Activated CD4-positive, alpha-beta T cell treated with anti-CD3 and anti-CD28 coated beads for 1 hour (primary cell): ENCODE measurements around the gene PAQR8.
"Not testable (repeated sequence)": the region's sequence is repeated elsewhere in the genome, so short reads cannot be mapped to it uniquely, and the experiment has no call there.

Experiments used
- DNase-seq: peaks from one replicate; pipeline ENCODE4 v3.0.0-alpha.2; 2020

The PAQR8 gene

GRCh38 chr6:52377538-52378221, 15.7 kb downstream of the PAQR8 start:
- DNase-seq = no peak

DNA sequence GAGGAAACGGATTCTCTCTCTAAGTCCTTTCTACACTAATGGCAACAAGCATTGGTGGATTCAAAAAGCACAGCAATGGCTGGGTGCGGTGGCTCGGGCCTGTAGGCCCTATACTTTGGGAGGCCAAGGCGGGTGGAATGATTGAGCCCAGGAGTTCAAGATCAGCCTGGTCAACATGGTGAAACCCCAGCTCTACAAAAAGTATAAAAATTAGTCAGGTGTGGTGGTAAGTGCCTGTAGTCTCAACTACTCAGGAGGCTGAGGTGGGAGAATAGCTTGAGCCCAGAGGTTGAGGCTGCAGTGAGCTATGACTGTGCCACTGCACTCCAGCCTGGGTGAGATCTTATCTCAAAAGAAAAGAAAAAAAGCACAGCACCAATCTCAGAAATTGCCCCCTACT, 19.3 kb downstream of the PAQR8 start:
- no peak for DNase-seq

- no peak for DNase-seq
Measured at GRCh38 chr6:52384145-52384766, 22.3 kb downstream of the PAQR8 start.

GRCh38 chr6:52385074-52385473, 23.1 kb downstream of the PAQR8 start:
- DNase-seq = no peak

DNA sequence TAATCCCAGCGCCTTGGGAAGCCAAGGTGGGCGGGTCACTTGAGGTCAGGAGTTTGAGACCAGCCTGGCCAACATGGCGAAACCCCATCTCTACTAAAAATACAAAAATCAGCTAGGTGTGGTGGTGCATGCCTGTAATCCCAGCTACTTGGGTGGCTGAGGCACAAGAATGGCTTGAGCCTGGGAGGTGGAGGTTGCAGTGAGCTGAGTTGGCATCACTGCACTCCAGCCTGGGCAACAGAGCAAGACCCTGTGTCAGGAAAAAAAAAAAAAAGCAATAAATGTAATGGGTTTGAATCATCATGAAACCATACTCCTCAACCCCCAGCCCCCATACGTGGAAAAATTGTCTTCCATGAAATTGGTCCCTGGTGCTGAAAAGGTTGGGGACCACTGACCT, 26.2 kb downstream of the PAQR8 start:
- DNase-seq = not testable (repeated sequence)

- DNase-seq = no peak
Measured at GRCh38 chr6:52388790-52389189, 26.8 kb downstream of the PAQR8 start.

DNA sequence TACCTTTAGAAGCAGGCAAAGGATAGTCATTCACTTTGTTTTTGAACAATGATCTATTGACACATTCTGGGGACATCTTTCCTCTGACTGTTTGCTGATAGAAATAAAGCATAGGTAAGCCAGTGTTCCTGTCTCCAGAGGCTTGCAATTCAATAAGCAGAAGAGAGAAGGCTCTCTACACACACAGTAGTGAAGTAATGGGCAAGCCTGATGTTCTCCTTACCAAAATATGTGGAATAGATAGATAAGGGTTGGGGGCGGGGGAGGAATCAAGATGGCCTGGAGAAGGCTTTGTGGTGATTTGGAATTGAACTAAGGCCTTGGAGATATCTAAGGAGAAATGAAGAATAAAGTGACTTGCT, 27.3 kb downstream of the PAQR8 start:
- no peak for DNase-seq

GRCh38 chr6:52389626-52390360, 27.8 kb downstream of the PAQR8 start:
- DNase-seq = no peak

- peak; percentile 30 for DNase-seq
Measured at GRCh38 chr6:52390361-52390727, 28.4 kb downstream of the PAQR8 start.

- DNase-seq = no peak
Measured at GRCh38 chr6:52391599-52391998, 29.6 kb downstream of the PAQR8 start.

GRCh38 chr6:52392944-52393343, 31.0 kb downstream of the PAQR8 start:
- no peak for DNase-seq

- no peak for DNase-seq
Measured at GRCh38 chr6:52393780-52394179, 31.8 kb downstream of the PAQR8 start.

- no peak for DNase-seq
Measured at GRCh38 chr6:52394251-52394666, 32.3 kb downstream of the PAQR8 start.

DNA sequence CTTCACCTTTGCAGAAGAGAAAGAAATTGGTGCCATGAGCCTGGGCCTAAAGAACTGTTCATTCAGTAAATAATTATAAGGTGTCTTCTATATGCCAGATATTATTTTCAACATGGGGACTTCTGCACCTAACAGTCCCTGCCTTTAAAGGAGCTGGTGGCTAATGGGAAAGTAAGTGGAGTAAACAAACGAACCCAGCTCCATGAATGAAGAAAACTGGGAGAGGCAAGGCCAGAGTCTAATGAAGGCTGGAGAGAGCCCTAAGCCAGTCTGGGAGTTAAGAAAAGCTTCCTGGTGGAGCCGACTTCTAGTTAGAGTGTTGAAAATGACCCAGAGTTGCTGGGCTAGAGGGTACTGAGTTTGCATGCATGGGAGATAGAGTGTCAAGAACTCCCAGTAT, 34.0 kb downstream of the PAQR8 start:
- no peak for DNase-seq

DNA sequence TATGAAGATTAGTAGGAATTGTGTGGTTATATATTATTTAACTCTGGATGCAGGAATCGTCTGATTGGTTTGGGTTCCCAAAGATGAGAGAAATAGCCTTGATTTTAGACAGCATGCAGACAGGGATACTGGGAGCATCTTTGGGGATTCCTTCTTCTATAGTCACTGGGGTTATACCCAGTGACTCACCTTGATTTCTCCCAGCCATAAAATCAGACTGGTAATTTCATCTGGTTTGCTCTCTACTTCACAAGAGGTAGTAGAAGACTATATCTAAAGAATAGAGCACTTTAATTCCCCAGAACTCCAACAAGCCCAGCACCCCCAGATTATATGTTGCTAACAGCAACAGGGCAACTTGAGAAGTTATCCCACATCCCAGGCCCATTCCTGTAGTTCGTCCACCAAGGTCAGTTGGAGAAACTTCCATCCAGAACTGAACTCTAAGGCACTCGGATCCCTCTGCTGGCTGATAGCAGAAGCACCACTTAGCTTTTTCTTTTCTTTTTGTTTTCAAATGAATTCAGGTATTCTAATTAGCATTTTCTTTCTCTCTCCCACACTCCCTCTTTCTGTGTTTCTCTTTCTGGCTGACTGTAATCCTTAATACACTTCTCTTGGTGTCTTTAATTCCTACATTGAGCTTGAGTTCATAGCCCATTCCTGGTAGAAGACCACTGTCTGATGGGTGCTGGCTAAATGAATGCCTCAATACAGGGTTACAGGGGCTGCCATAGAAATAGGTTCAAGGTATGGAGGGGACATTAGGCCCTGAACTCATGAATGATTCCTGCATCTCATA, 37.8 kb downstream of the PAQR8 start:
- no peak for DNase-seq

DNA sequence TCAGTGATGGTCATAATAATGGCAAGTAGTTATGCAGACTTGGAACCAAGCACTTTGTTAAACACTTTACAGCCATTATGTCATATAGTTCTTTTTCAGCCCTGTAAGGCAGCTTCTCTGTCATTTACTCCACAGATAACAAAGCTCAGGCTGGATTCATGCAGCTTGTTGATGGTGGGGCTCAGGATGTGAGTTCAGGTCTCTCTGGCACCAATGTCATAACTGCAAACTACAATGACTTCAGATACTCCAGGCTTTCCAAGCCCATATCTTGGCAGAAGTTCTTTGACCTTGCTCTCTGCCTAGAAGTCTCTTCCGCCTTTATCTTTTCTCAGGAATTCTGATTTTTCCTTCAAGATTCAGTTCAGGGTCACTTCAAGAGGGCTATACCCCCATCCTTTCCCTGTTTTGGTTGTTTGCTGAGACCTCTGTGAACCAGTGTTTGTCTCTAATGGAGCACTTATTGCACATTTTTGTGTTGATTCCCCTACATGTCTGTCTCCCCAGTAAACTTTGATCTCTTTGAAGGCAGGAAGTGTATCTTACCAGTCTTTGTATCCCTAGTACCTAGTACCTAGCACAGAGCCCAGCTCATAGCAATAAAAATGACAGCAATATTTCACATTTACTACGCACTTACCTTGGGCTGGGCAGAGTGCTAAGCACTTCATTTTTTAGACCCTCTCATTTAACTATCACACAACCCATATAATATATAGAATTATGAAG, 38.5 kb downstream of the PAQR8 start:
- DNase-seq = no peak

- DNase-seq = no peak
Measured at GRCh38 chr6:52403086-52403485, 41.1 kb downstream of the PAQR8 start.

- no peak for DNase-seq
Measured at GRCh38 chr6:52403627-52404026, 41.7 kb downstream of the PAQR8 start.

DNA sequence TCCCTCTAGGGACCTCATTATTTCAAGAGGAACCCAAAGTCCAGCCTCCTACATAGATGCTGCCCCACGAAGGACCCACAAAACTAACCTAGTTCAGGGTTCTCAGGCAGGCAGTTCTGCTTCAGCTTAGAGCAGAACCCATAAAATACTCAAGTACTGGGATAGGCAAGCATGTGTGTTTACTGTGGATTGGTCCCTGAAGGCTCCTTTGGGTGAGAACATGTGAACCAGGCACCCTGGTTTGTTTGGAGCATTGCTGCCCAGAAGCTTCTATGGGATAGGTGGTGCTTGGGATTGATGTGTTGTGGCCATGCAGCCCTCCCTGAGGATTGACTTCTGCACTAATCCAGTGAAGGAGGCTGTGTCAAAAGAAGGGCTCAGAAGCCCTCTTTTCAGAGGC, 43.3 kb downstream of the PAQR8 start:
- no peak for DNase-seq

DNA sequence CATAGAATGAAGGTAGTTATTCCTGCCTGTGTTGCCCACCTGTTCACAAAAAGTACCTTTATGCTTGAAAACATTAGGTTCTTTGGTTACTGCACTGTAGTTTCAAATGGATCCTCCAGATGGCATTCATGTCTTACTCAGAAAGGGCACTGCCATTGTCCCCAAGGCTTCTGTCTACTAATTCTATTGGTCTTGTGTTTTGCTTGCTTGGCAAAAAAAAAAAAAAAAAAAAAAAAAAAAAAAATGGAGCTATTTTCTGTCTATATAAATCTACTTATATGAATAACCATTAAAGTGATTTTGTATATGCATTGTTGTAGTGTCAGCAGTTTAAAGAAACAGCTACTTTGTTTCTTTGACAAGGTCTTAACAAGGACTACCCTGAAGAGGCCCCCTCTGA, 45.5 kb downstream of the PAQR8 start:
- no peak for DNase-seq

- no peak for DNase-seq
Measured at GRCh38 chr6:52409499-52409898, 47.5 kb downstream of the PAQR8 start.

- no peak for DNase-seq
Measured at GRCh38 chr6:52410979-52411378, 49.0 kb downstream of the PAQR8 start.

GRCh38 chr6:52411911-52412310, 50.0 kb downstream of the PAQR8 start:
- DNase-seq = no peak
